OCI-LY7 (cell line): Measurements from ENCODE around the gene NRCAM.

Experiments used
- EZH2phosphoT487 ChIP-seq: fragments of 200-600 bp; sonication (generic); IDR thresholded peaks from 2 replicates; pipeline ENCODE4 v1.6.1; 2018; ENCODE audit warnings: low read depth, borderline replicate concordance, mild to moderate bottlenecking, mixed run types, antibody characterized with exemption, low read length, moderate library complexity, mixed read lengths
- TF ChIP-seq, protein P1 (sequence below): fragments of 200-600 bp; sonication (generic); conservative IDR thresholded peaks from 2 replicates; pipeline ENCODE4 v1.5.1; 2014; ENCODE audit warnings: mild to moderate bottlenecking, antibody characterized with exemption, low read length, moderate library complexity, mixed read lengths

DNA sequence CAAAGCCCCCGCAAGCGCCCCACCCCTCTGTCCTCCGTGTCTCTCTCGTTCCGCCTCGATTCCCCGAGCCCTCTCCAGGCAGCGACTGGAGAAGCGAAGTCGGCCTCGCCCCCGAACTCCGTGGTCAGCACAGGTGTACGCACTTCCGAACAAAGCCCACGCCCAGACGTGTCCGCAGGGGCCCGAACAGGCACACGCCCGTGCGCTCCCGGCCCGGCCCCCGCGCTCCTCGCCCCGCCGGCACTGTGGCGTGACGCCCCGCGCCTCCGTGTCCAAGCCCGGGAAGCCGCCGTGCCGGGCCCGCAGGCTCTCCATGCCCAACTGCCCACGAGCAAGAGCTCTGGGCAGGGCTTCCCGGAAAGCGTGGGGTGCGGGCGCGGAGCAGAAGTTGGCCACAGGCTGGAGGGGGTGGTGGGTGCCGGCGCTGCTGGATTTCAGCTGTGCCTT lies 662 bp downstream of the NRCAM start:
- TF ChIP-seq, protein P1, sequence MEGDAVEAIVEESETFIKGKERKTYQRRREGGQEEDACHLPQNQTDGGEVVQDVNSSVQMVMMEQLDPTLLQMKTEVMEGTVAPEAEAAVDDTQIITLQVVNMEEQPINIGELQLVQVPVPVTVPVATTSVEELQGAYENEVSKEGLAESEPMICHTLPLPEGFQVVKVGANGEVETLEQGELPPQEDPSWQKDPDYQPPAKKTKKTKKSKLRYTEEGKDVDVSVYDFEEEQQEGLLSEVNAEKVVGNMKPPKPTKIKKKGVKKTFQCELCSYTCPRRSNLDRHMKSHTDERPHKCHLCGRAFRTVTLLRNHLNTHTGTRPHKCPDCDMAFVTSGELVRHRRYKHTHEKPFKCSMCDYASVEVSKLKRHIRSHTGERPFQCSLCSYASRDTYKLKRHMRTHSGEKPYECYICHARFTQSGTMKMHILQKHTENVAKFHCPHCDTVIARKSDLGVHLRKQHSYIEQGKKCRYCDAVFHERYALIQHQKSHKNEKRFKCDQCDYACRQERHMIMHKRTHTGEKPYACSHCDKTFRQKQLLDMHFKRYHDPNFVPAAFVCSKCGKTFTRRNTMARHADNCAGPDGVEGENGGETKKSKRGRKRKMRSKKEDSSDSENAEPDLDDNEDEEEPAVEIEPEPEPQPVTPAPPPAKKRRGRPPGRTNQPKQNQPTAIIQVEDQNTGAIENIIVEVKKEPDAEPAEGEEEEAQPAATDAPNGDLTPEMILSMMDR: no peak
- no peak for TF ChIP-seq EZH2phosphoT487
